ENCODE data around the gene LRRC1.
"Not testable (repeated sequence)": the region's sequence is repeated elsewhere in the genome, so short reads cannot be mapped to it uniquely, and the experiment has no call there.

The LRRC1 gene

DNA sequence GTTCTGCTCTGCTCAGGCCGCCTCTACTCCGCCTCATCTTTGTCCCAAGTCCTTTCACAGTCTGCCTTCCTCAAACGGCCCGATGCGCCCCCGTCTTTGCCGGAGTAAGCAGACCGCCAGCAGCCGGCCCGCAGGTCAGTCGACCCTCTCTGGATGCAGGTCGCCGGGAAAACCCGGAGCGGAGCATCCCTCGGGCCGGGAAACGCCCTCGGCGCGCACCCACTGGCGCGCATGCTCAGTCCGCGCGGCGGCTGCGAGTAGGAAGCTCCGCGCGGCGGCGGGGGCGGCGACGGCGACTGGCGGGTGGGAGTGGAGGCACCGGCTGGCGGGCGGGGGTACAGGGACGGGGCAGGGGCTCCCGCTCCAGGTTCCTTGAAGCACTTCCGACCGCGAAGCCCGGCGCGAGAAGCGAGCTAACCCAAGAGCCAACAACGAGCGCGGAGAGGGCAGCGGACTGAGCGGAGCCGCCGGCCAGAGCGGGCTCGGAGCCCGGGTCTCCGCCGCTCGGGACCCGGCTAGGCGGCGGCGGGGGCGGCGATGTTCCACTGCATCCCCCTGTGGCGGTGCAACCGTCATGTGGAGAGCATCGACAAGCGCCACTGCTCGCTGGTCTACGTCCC lies at the start of gene LRRC1:
TSS of gene LRRC1 (plus strand) at position 286 of the 620 bp plus-strand sequence. CDS start at position 538, 252 bp downstream.
- in situ Hi-C loops (cut with HindIII; ENCODE audit: low sequenced_read_pairs): no loop called here

- in situ Hi-C loops (cut with HindIII; ENCODE audit: low sequenced_read_pairs): no loop called here
These were observed 48.2 kb upstream of the LRRC1 start for GRCh38 chr6:53746442-53747103.

- in situ Hi-C loops (cut with HindIII; ENCODE audit: low sequenced_read_pairs): no loop called here
These were observed 44.7 kb upstream of the LRRC1 start for GRCh38 chr6:53750052-53750650.

DNA sequence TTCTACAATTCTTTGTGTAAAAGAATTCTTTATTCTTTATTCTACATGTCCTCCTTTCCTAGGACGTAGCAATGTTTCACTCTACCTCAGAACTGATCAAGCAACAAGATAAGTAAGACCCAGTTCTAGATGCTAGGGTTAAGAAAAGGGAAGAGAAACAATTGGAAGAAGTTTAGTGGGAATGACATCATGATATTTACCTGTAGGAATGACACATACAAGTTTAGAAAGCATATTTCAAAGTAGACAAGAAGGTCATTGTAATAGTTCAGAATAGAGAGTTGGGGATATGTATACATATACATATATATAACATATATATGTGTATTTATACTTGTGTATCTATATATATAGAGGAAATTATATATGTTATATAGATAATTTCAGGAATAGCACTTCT lies 43.4 kb upstream of the LRRC1 start:
- in situ Hi-C loops (cut with HindIII; ENCODE audit: low sequenced_read_pairs): no loop called here

- in situ Hi-C loops (cut with HindIII; ENCODE audit: low sequenced_read_pairs): no loop called here
These were observed 42.4 kb upstream of the LRRC1 start for GRCh38 chr6:53752440-53752839.

DNA sequence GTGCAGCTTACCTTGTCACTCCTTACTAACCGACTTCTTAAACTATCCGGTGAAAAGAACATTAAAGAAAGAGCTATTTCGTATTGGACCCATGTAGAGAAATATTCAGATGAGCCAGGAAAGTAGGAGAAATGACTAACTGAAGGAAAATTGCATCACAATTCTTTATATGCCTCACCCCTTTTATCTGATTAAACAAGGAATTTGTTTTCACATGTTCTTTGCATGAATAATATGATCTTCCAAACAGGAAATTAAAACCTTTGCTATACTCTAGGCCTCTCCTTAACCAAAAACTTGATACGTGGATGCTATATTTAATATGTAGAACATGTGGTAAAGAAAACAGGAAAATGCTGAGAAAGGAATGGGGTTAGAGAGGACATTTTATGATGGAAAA lies 41.9 kb upstream of the LRRC1 start:
- in situ Hi-C loops (cut with HindIII; ENCODE audit: low sequenced_read_pairs): no loop called here

- in situ Hi-C loops (cut with HindIII; ENCODE audit: low sequenced_read_pairs): no loop called here
These were observed 40.5 kb upstream of the LRRC1 start for GRCh38 chr6:53754330-53754729.

DNA sequence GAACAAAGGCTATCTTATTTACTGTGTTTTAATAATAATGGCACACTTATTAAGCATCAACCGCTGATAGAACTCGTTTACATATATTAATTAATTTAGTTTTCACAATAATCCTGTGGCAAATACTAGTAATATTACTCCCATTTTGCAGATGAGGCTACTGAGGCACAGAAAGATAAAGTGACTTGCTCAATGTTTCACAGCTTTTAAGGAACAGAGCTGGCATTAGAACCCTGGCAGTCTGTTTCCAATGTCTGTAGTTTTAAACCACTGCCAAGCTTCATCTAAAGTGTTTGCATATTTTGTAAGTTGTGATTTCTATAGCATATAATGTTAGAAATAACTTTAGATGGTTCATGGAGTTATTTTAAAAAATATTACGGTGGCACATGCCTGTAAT lies 38.4 kb upstream of the LRRC1 start:
- in situ Hi-C loops (cut with HindIII; ENCODE audit: low sequenced_read_pairs): no loop called here

DNA sequence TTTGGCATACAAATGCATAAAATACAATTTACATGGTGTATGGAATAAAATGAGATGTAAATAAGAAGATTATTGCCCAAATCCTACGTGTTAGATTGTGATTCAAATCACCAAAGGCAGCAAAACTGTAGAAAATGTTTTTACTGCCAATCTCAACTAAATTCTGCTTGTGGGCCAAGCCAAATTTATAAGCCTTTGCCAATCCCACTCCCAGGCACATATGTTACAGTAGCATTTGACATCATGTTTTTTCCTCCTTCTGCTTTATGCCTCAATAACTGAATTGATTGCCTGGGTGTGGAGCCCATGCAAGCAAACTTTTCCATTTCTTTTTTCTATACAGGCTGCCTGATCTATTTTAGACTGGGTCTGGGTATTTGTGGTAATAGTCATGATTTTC lies 36.3 kb upstream of the LRRC1 start:
- in situ Hi-C loops (cut with HindIII; ENCODE audit: low sequenced_read_pairs): no loop called here

- in situ Hi-C loops (cut with HindIII; ENCODE audit: low sequenced_read_pairs): no loop called here
These were observed 33.8 kb upstream of the LRRC1 start for GRCh38 chr6:53761036-53761435.

DNA sequence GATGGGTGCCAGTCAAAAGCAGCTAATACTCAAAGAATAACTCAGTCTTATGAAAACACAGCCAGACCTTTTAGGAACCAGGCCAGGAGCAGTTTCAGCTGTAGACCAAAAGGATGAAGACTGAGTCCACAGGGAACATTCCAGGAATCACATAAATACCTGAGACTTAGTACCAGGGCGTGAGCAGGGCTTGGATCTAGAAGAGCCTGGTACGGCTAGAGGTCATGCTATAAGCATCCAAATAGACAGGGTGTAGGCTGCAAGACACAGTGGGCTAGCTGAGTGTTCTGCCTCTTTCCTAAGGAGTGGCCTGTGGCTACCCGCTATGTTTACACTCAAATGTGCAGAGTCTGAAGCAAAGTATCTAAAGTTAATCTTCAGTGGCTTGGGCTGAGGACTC lies 29.5 kb upstream of the LRRC1 start:
- in situ Hi-C loops (cut with HindIII; ENCODE audit: low sequenced_read_pairs): no loop called here

DNA sequence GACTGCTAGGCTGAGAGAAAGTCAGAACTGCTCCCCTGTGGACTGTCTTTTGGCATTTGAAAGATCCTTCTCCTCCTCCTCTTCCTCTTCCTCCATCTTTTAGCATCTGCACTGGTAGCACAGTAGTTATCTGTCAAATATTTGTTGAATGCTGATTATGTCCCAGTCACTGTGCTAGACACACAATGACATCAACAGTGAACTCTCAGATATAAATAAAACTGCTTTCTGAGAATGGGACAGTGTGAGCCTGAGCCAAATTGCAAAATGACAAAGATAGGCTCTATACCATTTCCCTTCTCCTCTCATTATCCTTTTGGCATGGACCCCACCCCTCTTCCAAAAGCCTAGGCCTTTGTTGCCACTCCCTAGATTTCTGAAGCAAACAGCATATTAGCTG lies 27.9 kb upstream of the LRRC1 start:
- in situ Hi-C loops (cut with HindIII; ENCODE audit: low sequenced_read_pairs): no loop called here

- in situ Hi-C loops (cut with HindIII; ENCODE audit: low sequenced_read_pairs): no loop called here
These were observed 26.9 kb upstream of the LRRC1 start for GRCh38 chr6:53767941-53768340.

- in situ Hi-C loops (cut with HindIII; ENCODE audit: low sequenced_read_pairs): no loop called here
These were observed 26.2 kb upstream of the LRRC1 start for GRCh38 chr6:53768636-53769035.

GRCh38 chr6:53770780-53771249 lies 24.0 kb upstream of the LRRC1 start:
- in situ Hi-C loops (cut with HindIII; ENCODE audit: low sequenced_read_pairs): no loop called here

GRCh38 chr6:53771785-53772624 lies 22.8 kb upstream of the LRRC1 start:
- in situ Hi-C loops (cut with HindIII; ENCODE audit: low sequenced_read_pairs): no loop called here

GRCh38 chr6:53773044-53773696 lies 21.6 kb upstream of the LRRC1 start:
- in situ Hi-C loops (cut with HindIII; ENCODE audit: low sequenced_read_pairs): no loop called here

GRCh38 chr6:53776152-53776551 lies 18.7 kb upstream of the LRRC1 start:
- in situ Hi-C loops (cut with HindIII; ENCODE audit: low sequenced_read_pairs): not testable (repeated sequence)

- in situ Hi-C loops (cut with HindIII; ENCODE audit: low sequenced_read_pairs): not testable (repeated sequence)
These were observed 9.8 kb upstream of the LRRC1 start for GRCh38 chr6:53784991-53785390.

DNA sequence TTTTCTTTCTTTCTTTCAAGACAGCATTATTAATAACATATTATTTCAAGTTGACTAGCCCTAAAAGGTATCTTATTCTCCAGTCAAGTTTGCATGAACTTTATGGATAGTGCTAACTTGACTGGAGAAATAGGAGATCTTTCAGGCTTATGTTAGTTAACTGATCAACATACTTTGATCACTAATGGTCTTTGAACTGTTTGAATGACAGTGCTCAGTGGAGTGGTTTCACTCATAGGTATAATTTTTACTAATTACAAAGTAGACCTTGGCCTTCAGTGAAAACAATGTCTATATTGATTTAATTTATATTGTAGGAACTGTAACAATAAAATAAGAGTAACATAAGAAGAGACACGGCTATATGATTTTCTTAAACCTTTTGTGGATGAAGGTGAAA lies 8.0 kb upstream of the LRRC1 start:
- in situ Hi-C loops (cut with HindIII; ENCODE audit: low sequenced_read_pairs): no loop called here

- in situ Hi-C loops (cut with HindIII; ENCODE audit: low sequenced_read_pairs): no loop called here
These were observed 3.9 kb upstream of the LRRC1 start for GRCh38 chr6:53790886-53791285.
